ENCODE data around the gene SETD9. TPM values are rescaled to one million over a fixed set of nuclear protein-coding genes. Genes with fewer than 3 reads are reported as not detected.

Gene SETD9, protein sequence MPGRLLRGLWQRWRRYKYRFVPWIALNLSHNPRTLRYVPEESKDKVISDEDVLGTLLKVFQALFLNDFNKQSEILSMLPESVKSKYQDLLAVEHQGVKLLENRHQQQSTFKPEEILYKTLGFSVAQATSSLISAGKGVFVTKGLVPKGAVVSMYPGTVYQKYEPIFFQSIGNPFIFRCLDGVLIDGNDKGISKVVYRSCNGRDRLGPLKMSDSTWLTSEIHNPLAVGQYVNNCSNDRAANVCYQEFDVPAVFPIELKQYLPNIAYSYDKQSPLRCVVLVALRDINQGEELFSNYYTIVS
- total RNA-seq: 11.6 and 14.5 TPM in 2 replicates

- peak; percentile 98 to 99 for DNase-seq (ENCODE audit: low read depth in 2 of 2)
Measured at GRCh38 chr5:56909294-56910209, at the start of gene SETD9. TSS of gene SETD9 (plus strand) at chr5:56909596. CDS start at chr5:56909646, 50 bp downstream.

- DNase-seq (ENCODE audit: low read depth in 2 of 2): no peak
Measured at GRCh38 chr5:56861893-56862485, 47.4 kb upstream of the SETD9 start.

DNA sequence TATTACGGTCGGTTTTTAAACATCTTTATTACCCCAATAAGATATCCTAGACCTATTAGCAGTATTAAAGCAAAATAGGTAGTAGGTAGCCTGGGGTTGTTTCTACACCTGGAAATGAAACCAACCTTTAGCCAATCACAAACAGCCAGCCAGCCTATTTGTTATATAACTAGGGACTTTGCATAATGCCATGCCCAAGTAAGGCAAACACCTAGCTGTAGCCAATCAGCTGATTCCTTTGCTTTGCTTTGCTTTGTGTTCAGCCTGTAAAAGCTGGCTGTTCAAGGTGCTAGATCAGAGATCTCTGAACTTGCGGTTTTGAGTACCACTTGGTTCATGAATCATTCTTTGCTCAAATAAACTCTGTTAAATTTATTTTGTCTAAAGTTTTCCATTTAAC, 46.5 kb upstream of the SETD9 start:
- no peak for DNase-seq (ENCODE audit: low read depth in 2 of 2)

- no peak for DNase-seq (ENCODE audit: low read depth in 2 of 2)
Measured at GRCh38 chr5:56871777-56872176, 37.6 kb upstream of the SETD9 start.

- no peak for DNase-seq (ENCODE audit: low read depth in 2 of 2)
Measured at GRCh38 chr5:56873056-56873455, 36.3 kb upstream of the SETD9 start.

DNA sequence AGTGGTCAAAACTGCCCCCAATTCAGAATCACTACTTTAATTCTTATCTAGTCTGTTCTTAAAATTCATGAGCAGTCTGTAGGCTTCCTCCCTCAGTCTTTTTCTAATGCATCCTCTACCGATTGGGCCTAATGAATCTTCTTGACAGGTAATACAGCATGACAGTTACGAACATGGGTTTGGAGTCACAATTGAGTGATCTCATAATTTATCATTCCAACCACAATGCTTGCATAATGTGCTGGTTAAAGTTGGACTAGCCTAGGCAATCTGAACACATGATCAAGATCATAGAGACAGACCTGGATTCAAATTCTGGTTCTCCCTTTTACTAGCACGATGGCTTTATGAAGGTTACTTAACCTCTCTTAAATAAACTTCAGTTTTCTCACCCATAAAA, 33.1 kb upstream of the SETD9 start:
- no peak for DNase-seq (ENCODE audit: low read depth in 2 of 2)

DNA sequence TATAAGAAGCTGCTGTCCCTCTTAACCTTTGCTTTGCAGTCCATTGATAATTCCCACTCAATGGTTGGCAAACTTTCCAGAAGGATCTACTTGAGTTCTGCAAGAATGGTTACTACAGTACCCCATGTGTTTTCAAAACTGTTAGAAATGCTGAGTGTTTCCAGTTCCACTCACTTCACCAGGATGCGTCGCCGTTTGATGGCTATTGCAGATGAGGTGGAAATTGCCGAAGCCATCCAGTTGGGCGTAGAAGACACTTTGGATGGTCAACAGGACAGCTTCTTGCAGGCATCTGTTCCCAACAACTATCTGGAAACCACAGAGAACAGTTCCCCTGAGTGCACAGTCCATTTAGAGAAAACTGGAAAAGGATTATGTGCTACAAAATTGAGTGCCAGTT, 27.8 kb upstream of the SETD9 start:
- no peak for DNase-seq (ENCODE audit: low read depth in 2 of 2)

- DNase-seq (ENCODE audit: low read depth in 2 of 2): no peak
Measured at GRCh38 chr5:56893251-56893951, 16.0 kb upstream of the SETD9 start.

GRCh38 chr5:56896763-56897162, 12.6 kb upstream of the SETD9 start:
- DNase-seq (ENCODE audit: low read depth in 2 of 2): no peak

- DNase-seq (ENCODE audit: low read depth in 2 of 2): no peak
Measured at GRCh38 chr5:56898213-56898612, 11.2 kb upstream of the SETD9 start.

DNA sequence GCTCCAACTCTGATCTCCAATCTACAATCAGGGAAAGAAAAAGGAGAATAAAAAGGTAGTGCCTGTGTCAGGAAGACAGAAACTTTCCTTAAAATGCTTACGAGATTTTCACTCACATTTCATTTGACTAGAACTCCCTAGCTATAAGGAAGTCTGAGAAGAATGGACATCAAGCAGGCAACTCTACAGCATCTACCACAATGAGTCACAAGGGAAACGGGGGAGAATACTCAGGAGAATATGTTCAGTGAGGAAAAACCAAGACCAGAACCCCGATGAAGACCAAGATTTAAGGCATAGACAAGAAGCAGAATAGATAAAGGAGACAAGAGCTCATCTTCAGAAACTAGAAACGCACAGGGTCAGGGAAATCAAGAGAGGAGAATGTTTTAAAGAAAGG, 9.0 kb upstream of the SETD9 start:
- DNase-seq (ENCODE audit: low read depth in 2 of 2): peak in 1 of 2 donors; percentile 62

DNA sequence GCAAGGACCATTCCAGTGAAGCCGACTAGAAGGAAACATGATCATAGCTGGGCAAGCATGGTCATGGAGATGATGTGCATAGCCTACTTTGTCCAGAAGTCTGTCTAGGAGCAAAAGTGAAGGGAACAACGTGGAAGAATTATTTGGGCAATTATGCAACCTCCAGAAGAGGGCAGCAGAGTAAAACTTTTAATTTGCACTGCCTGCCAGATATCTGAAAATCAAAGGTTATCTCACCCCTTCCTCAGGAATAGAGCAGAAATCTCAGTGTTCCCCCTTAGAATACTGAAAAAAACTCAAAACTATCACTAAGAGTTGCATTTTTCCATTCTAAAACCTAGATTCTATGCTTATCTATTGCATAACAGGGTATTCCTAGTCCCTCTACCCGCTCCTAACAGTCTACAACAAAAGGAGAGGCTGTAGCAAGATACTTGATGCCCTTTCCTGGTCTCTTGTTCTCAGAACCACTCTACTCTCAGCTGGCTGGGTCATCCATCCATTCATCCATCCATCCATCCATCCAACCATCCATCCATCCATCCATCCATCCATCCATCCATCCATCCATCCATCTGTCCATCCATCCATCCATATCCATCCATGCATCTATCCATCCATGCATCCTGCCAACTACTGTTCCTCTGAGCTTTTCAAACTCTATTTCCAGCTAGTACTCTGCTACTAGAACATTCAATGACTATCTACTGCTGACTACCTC, 8.4 kb upstream of the SETD9 start:
- DNase-seq (ENCODE audit: low read depth in 2 of 2): peak; percentile 43 to 63

DNA sequence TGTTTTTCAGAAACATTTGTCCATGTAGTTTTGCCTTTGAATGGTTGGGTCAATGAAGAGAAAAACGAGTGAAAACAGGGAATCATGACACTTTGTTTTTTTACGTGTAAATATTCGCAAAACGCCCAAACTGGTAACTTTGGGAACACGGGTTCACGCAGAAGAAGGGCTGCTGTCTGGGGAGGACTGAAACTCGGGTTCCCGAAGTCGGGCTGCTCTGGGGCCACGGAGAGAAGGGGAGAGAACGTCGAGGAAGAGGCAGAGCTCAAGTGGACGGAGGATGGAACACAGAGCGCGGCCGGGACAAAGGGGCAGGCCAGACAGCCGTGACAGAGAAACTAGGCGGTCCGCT, 478 bp upstream of the SETD9 start:
- no peak for DNase-seq (ENCODE audit: low read depth in 2 of 2)

GRCh38 chr5:56910210-56910965, 992 bp downstream of the SETD9 start:
- peak in 1 of 2 donors; percentile 80 for DNase-seq (ENCODE audit: low read depth in 2 of 2)

GRCh38 chr5:56913766-56914165, 4.4 kb downstream of the SETD9 start:
- no peak for DNase-seq (ENCODE audit: low read depth in 2 of 2)

- no peak for DNase-seq (ENCODE audit: low read depth in 2 of 2)
Measured at GRCh38 chr5:56914678-56915077, 5.3 kb downstream of the SETD9 start.

GRCh38 chr5:56917534-56917933, 8.1 kb downstream of the SETD9 start:
- no peak for DNase-seq (ENCODE audit: low read depth in 2 of 2)

DNA sequence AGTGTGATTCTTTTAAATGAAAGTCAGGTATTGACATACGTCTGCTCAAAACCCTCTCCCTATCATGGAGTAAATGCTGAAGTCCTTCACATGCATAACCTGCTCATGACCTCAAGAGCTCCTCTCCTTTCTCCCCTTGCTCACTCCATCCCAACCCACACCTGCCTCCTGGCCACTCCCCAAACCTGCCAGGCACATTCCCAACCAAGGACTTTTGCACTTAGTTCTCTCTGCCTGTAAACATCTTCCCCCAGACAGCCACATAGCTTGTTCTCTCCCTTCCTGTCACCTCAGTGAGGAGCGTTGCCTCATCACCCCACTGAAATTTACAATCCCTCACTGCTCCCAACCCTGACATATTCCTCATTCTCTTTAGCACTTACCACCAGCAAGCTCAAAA, 8.7 kb downstream of the SETD9 start:
- no peak for DNase-seq (ENCODE audit: low read depth in 2 of 2)

- DNase-seq (ENCODE audit: low read depth in 2 of 2): no peak
Measured at GRCh38 chr5:56919942-56920662, 10.7 kb downstream of the SETD9 start.

- DNase-seq (ENCODE audit: low read depth in 2 of 2): no peak
Measured at GRCh38 chr5:56922922-56923321, 13.5 kb downstream of the SETD9 start.

Data from lung microvascular endothelial cell (primary cell).